Glomerular visceral epithelial cell (primary cell): ENCODE data around the gene SCN5A.

ENCODE experiments used
- DNase-seq: peaks from one replicate; pipeline ENCODE4 v3.0.0-alpha.2; 2016; ENCODE audit errors: extremely low spot score

The SCN5A gene

GRCh38 chr3:38647217-38647970, 2.1 kb downstream of the SCN5A start:
- DNase-seq: no peak

- no peak for DNase-seq
Measured at GRCh38 chr3:38646630-38647029, 2.9 kb downstream of the SCN5A start.

GRCh38 chr3:38646062-38646461, 3.4 kb downstream of the SCN5A start:
- no peak for DNase-seq

GRCh38 chr3:38645601-38646000, 3.9 kb downstream of the SCN5A start:
- no peak for DNase-seq

GRCh38 chr3:38645076-38645475, 4.4 kb downstream of the SCN5A start:
- no peak for DNase-seq

- DNase-seq: no peak
Measured at GRCh38 chr3:38644662-38645053, 4.8 kb downstream of the SCN5A start.

- DNase-seq: no peak
Measured at GRCh38 chr3:38644016-38644661, 5.3 kb downstream of the SCN5A start.

GRCh38 chr3:38643592-38643991, 5.9 kb downstream of the SCN5A start:
- DNase-seq: no peak

- no peak for DNase-seq
Measured at GRCh38 chr3:38643090-38643489, 6.4 kb downstream of the SCN5A start.

- DNase-seq: no peak
Measured at GRCh38 chr3:38641461-38642110, 7.9 kb downstream of the SCN5A start.

GRCh38 chr3:38640661-38641452, 8.6 kb downstream of the SCN5A start:
- DNase-seq: no peak

- DNase-seq: no peak
Measured at GRCh38 chr3:38638354-38638753, 11.1 kb downstream of the SCN5A start.

GRCh38 chr3:38637906-38638305, 11.6 kb downstream of the SCN5A start:
- DNase-seq: no peak

- DNase-seq: no peak
Measured at GRCh38 chr3:38636881-38637280, 12.6 kb downstream of the SCN5A start.

- no peak for DNase-seq
Measured at GRCh38 chr3:38636464-38636863, 13.0 kb downstream of the SCN5A start.

- DNase-seq: peak; percentile 67
Measured at GRCh38 chr3:38634111-38634510, 15.4 kb downstream of the SCN5A start.

- no peak for DNase-seq
Measured at GRCh38 chr3:38632989-38633388, 16.5 kb downstream of the SCN5A start.

GRCh38 chr3:38630606-38631005, 18.9 kb downstream of the SCN5A start:
- no peak for DNase-seq

GRCh38 chr3:38630070-38630469, 19.4 kb downstream of the SCN5A start:
- DNase-seq: no peak

GRCh38 chr3:38628835-38629234, 20.7 kb downstream of the SCN5A start:
- DNase-seq: no peak

GRCh38 chr3:38627956-38628355, 21.5 kb downstream of the SCN5A start:
- DNase-seq: no peak

GRCh38 chr3:38626171-38626570, 23.3 kb downstream of the SCN5A start:
- DNase-seq: no peak
